Measurements from ENCODE around the gene JRKL. TPM values are rescaled to one million over a fixed set of nuclear protein-coding genes. Genes with fewer than 3 reads are reported as not detected.
A peak's percentile ranks its signal among the peaks of the same experiment; 100 is the strongest.

JRKL gene
- 4.7 and 5.2 TPM in 2 replicates for total RNA-seq (2014; rRNA removed; shearing (Covaris generic))

- DNase-seq (ENCODE audit: low read depth) = peak; percentile 98
Observed at GRCh38 chr11:96389720-96390487, at the start of gene JRKL, which contains the start of gene CCDC82. TSS of gene JRKL (plus strand) at chr11:96390013. CDS start at chr11:96390650, 637 bp downstream. TSS of gene CCDC82 (minus strand) at chr11:96389912. CDS start at chr11:96384747, 5,165 bp downstream.

- no peak for DNase-seq (ENCODE audit: low read depth)
Observed at GRCh38 chr11:96340555-96340885, 49.3 kb upstream of the JRKL start.

- DNase-seq (ENCODE audit: low read depth) = peak; percentile 51
Observed at GRCh38 chr11:96341211-96342013, 48.4 kb upstream of the JRKL start.

- no peak for DNase-seq (ENCODE audit: low read depth)
Observed at GRCh38 chr11:96342014-96342960, 47.5 kb upstream of the JRKL start.

GRCh38 chr11:96342961-96343711 lies 46.7 kb upstream of the JRKL start, which contains the start of gene MAML2:
TSS of gene MAML2 (minus strand) at chr11:96343195. CDS start at chr11:96341895, 1,300 bp downstream.
- peak; percentile 96 for DNase-seq (ENCODE audit: low read depth)

GRCh38 chr11:96356848-96357247 lies 33.0 kb upstream of the JRKL start:
- DNase-seq (ENCODE audit: low read depth) = no peak

DNA sequence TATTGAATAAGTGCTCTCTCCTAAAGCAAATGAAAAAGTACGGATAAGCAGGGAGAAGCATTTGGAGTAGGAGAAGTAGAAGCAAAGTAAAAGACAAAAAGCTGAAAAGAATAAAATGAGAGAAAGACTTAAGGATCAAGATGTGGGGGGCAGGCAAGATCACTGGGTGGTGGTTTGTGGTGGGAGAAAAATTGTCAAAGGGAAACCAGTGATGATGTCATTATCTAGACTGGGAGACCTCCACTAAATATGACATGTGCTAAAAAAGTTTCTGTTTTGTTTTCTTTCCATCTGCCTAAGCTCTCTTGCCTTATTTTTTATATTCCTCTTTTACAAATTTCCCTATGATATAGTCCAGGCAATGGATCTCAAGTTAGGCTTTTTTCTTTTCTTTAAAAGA lies 32.0 kb upstream of the JRKL start:
- DNase-seq (ENCODE audit: low read depth) = no peak

- no peak for DNase-seq (ENCODE audit: low read depth)
Observed at GRCh38 chr11:96358321-96358720, 31.5 kb upstream of the JRKL start.

- peak; percentile 20 for DNase-seq (ENCODE audit: low read depth)
Observed at GRCh38 chr11:96361778-96362177, 28.0 kb upstream of the JRKL start.

DNA sequence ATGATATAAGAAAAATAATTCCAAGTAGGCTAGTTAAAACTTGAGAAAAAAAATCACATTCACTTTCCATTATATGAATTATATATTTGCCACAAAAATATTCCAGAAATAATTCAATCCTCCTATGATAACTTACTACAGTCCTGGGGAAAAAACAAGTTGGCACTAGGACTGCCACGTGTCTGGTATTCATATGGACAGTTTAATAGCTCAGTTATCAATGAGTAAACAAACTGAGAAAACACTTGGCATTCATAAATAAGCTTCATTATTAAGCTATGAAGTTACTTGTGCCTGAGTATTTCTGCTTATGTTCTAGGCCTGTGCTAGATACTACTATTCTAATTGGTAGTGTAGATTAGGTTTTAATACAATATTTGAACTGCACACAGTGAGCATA lies 24.3 kb upstream of the JRKL start:
- no peak for DNase-seq (ENCODE audit: low read depth)

DNA sequence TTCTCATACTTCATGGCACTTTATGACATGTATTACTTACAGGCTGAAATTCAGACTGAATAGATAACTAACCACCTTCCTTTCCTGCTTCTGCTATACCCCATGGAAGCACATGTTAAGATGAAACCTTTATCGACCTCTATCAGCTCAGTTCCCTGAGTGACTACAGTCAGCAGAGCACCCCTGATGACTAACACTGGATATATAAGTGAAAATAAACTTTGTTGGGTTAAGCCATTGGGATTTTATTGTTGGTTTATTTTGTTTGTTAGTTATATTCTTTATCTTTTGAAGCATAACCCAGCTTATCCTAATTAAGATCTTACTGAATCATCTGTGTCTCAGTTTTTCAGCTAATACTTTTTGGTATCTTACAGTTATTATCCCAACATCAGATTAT lies 23.8 kb upstream of the JRKL start:
- no peak for DNase-seq (ENCODE audit: low read depth)

DNA sequence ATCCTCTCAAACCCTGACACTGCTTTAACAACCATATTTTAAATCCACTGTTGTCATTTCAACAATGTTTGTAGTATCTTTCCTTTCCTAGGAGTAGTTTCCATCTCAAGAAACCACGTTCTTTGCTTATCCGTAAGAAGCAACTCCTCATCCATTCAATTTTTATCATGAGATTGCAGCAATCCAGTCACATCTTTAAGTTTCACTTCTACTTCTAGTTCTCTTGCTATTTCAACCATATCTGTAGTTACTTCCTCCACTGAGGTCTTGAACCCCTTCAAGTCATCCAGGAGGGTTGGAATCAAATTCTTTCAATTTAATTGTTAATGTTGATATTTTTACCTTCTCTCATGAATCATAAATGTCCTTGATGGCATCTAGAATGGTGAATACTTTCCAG lies 22.5 kb upstream of the JRKL start:
- DNase-seq (ENCODE audit: low read depth) = no peak

DNA sequence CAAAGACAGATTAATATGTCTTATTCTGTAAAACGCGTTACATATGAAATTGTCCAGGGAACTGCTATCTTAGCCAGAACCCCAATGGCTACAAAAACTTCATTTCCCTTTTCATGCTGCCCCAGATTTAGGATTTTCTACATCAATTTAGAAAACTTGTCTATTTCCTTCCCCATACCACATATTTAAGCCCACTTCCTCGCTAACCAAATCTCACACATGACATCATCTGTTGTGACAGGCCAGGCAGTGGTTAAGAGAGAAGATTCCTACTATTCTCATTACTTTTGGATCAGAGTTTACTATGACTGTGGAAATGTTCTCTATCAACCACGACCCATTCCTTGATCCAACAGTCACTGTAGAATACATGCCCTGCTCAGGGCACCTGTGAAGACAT lies 16.0 kb upstream of the JRKL start:
- no peak for DNase-seq (ENCODE audit: low read depth)

GRCh38 chr11:96376796-96377195 lies 13.0 kb upstream of the JRKL start:
- DNase-seq (ENCODE audit: low read depth) = no peak

GRCh38 chr11:96384156-96384555 lies 5.7 kb upstream of the JRKL start:
- DNase-seq (ENCODE audit: low read depth) = no peak

DNA sequence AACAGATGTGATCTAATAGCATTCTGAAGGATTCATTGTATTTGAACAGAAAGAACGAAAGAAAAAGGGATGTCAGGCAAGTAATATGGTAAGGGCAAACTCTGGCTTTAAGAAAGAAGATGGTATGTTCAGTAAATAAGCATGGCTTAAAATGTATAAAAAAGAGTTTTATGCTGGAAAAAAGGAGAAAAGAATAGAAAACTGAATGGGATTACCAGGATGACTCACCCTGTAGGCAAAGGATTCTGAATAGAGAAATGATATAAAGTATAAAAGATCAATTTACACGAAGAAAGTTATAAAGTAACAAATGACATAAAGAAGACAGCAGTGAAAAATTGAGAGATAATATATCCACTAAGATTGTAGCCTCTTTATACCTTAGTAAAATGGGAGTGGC lies 4.6 kb upstream of the JRKL start:
- DNase-seq (ENCODE audit: low read depth) = no peak

DNA sequence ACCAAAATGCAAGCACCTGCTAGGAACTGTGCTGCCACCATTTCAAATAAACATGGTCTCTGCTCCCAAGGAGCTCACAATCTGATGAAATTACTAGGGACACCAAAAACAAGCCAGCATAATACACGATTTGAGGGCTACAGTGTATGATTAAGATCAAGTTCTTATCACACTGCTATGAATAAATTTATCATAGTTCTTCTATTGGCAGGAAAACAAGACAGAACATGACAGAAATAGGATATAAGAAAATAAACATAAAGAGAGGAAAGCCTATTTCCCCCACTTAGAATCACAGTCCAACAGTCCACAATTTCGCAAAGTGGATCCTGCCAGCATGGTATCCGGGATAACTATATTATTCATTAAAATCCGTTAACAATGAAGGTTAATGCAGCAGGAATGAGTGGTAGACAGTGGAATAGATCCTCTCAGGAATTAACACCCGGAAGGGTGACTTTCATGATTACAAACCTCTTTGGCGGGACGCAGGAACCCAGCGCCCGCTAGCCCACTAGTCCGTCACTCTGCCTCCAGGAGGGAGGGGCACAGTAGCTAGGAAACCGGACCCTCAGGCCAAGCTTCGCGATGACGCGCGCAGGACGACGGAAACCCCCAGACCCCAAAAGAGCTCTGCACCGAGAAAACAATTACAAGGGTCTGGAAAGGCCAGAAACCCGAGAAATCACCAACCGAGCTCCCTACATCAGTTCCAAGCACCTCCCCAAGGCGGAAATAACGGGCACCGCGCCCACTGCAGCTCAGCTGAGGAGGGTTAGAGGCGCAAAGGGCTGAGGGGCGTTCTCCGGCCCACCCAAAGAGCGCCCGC lies 708 bp upstream of the JRKL start:
- no peak for DNase-seq (ENCODE audit: low read depth)

DNA sequence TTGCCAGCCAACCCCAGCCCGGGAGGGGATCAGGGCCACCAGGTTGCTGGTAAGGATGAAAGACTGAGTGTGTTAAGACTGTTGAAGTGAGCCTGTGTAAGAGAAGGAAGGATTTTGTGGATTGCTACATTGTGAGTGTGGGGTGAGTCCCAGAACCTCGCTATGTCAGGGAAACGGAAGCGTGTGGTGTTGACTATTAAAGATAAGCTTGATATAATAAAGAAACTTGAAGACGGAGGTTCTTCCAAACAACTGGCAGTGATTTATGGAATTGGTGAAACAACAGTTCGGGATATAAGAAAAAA lies 627 bp downstream of the JRKL start:
- peak; percentile 13 for DNase-seq (ENCODE audit: low read depth)

DNA sequence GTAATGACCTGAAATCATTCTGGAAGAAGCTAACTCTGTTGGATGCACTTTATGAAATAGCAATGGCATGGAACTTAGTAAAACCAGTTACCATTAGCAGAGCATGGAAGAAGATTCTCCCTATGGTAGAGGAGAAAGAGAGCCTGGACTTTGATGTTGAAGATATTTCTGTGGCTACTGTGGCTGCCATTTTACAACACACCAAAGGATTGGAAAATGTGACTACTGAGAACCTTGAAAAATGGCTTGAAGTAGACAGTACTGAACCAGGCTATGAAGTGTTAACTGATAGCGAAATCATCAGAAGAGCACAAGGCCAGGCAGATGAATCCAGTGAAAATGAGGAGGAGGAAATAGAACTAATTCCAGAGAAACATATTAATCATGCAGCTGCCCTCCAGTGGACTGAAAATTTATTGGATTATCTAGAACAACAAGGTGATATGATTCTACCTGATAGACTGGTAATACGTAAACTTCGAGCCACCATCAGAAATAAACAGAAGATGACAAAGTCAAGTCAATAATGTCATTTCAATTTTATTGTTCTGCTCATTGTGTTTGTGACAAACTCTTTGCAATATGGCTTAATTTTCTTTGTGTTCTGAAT lies 2.0 kb downstream of the JRKL start:
- no peak for DNase-seq (ENCODE audit: low read depth)
